Stimulated activated CD8-positive, alpha-beta memory T cell treated with anti-CD3 and anti-CD28 coated beads, Interleukin-15, amount 100 ng/mL, for 48 hours (primary cell): ENCODE measurements around the gene PJA2.
"Not testable (repeated sequence)": the region's sequence is repeated elsewhere in the genome, so short reads cannot be mapped to it uniquely, and the experiment has no call there.

ENCODE experiments used
- DNase-seq, 2 donors: peaks; one replicate each; pipeline ENCODE4 v3.0.0-alpha.2; 2020; ENCODE audit warnings: low read depth in 2 of 2

Gene PJA2

DNA sequence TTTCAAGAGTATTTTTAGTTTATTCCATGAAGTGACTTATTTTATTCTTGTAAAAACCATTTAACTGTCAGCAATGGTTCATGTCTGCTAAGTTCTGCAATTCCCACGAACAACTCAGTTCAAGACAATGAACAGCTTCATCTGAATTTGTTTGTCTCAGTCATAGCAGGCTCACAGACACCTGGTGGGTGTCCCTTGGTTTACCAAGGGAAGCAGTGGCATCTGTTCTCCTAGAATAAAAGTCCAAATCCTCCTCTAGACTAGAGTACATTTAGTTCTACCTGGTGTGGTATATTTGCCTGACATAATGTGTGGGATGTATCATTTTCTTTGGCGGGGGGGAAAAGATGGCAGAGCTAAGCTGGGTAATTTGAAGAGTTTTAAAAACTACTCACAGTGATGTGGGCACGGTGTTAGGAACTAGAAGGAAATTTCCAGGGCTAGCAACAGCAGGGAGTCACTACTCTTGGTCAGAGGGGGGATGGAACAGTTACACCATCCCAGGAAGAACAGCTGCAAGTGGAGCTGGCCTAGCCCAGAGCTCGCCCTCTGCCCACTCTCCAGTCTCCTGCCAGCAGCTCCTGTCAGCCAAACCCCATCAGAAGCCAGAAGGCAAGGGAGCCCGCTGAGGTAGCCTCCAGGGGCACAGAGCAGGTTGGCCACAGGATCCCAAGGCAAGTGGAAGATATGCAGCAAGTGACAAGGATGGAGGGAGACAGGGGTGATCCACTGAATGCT, 100.3 kb downstream of the PJA2 start:
- no peak for DNase-seq

GRCh38 chr5:109307951-109308350, 101.8 kb downstream of the PJA2 start:
- DNase-seq: no peak

- no peak for DNase-seq
These were observed 102.3 kb downstream of the PJA2 start for GRCh38 chr5:109307456-109307855.

GRCh38 chr5:109305352-109305751, 104.4 kb downstream of the PJA2 start:
- no peak for DNase-seq

GRCh38 chr5:109304309-109304708, 105.5 kb downstream of the PJA2 start:
- DNase-seq: no peak

GRCh38 chr5:109300367-109300766, 109.4 kb downstream of the PJA2 start:
- no peak for DNase-seq

GRCh38 chr5:109299557-109299956, 110.2 kb downstream of the PJA2 start:
- DNase-seq: no peak

DNA sequence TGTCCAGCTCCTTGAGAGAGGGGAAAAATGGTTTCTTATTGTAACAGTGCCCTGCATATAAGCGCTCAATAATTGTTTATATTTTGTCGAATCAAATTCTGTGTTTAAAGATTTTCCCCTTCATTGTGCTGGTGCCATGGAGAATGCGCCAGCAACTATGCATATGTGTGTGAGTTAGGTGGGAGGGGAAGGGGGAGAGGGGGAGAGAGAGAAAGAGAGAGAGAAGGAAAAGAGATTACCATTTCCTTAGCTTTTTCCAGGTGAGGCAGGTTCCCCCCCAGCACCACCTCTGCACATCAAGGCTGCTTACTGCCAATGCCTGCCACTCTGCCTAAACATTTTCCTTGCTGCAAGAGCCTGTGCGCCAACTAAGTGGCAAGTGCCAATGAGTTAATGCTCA, 111.0 kb downstream of the PJA2 start:
- DNase-seq: no peak

- no peak for DNase-seq
These were observed 111.9 kb downstream of the PJA2 start for GRCh38 chr5:109297900-109298299.

DNA sequence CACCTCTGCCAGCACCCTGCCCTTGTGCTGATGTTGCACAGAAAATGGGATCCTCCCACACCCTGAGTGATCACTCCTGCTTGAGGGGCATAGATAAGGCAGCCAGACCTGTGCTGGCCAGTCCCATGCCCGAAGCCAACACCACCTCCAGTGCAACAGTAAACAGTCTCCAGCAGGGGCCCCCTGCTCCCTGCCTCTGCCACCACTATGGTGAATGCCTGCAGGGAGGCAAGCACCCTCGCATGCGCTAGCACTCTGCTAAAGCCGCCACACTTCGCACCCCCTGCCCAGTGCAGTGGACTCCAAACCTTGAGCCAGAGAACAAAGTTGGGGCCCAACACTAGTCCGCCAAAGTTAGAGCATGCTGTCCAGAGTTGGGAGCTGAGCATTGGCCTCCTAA, 118.7 kb downstream of the PJA2 start:
- DNase-seq: no peak

- no peak for DNase-seq
These were observed 119.5 kb downstream of the PJA2 start for GRCh38 chr5:109290231-109290630.

DNA sequence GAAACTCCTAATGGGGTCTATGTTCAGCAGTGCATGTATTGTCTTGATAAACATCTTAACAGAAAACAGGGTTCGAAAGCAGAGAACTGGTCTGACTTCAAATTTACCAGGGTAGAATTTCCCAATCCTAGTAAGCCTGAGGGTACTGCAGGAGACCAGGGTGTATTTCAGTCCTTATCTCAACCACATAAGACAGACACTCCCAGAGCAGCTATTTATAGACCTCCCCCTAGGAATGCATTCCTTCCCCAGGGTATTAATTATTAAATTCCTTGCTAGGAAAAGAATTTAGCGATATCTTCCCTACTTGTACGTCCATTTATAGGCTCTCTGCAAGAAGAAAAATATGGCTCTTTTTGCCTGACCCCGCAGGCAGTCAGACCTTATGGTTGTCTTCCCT, 123.1 kb downstream of the PJA2 start:
- not testable (repeated sequence) for DNase-seq
